NCI-H1694 treated with DMSO at 0.1 percent for 48 hours (cell line): ENCODE measurements around the gene CISTR.
"Not testable (repeated sequence)": the region's sequence is repeated elsewhere in the genome, so short reads cannot be mapped to it uniquely, and the experiment has no call there.

Source experiments
- DNase-seq: peaks from one replicate; lab custom pipeline; 2025; lab: John Stamatoyannopoulos, UW

The CISTR gene

GRCh38 chr12:53762793-53763192 lies 11.0 kb upstream of the CISTR start:
- DNase-seq = not testable (repeated sequence)

GRCh38 chr12:53761306-53761705 lies 9.5 kb upstream of the CISTR start:
- no peak for DNase-seq

GRCh38 chr12:53759261-53759660 lies 7.5 kb upstream of the CISTR start:
- no peak for DNase-seq

- DNase-seq = no peak
These were observed 6.9 kb upstream of the CISTR start for GRCh38 chr12:53758730-53759103.

GRCh38 chr12:53758081-53758729 lies 6.4 kb upstream of the CISTR start:
- no peak for DNase-seq

GRCh38 chr12:53757101-53757770 lies 5.5 kb upstream of the CISTR start:
- peak; percentile 61 for DNase-seq

- peak; percentile 17 for DNase-seq
These were observed 4.7 kb upstream of the CISTR start for GRCh38 chr12:53756300-53757100.

- DNase-seq = no peak
These were observed 4.1 kb upstream of the CISTR start for GRCh38 chr12:53755893-53756292.

- no peak for DNase-seq
These were observed 3.7 kb upstream of the CISTR start for GRCh38 chr12:53755451-53755891.

GRCh38 chr12:53754633-53755264 lies 3.0 kb upstream of the CISTR start:
- DNase-seq = no peak

GRCh38 chr12:53754188-53754585 lies 2.4 kb upstream of the CISTR start:
- DNase-seq = no peak

- DNase-seq = no peak
These were observed 842 bp upstream of the CISTR start for GRCh38 chr12:53752621-53753020.

GRCh38 chr12:53752192-53752601 lies 418 bp upstream of the CISTR start:
- DNase-seq = no peak

GRCh38 chr12:53750812-53751335 lies 905 bp downstream of the CISTR start:
- DNase-seq = peak; percentile 73

GRCh38 chr12:53749986-53750811 lies 1.6 kb downstream of the CISTR start:
- peak; percentile 73 for DNase-seq

GRCh38 chr12:53748072-53748840 lies 3.5 kb downstream of the CISTR start:
- DNase-seq = no peak

- peak; percentile 70 for DNase-seq
These were observed 4.7 kb downstream of the CISTR start for GRCh38 chr12:53747095-53747494.

GRCh38 chr12:53746592-53747092 lies 5.1 kb downstream of the CISTR start:
- peak; percentile 81 for DNase-seq

GRCh38 chr12:53744751-53745150 lies 7.0 kb downstream of the CISTR start:
- DNase-seq = no peak

- DNase-seq = no peak
These were observed 7.7 kb downstream of the CISTR start for GRCh38 chr12:53744130-53744441.
